CD4-positive, CD25-positive, alpha-beta regulatory T cell (primary cell): ENCODE results near the gene CHN2. TPM values are rescaled to one million over a fixed set of nuclear protein-coding genes. Genes with fewer than 3 reads are reported as not detected.

Experiments
- ATAC-seq, 2 donors: fragments of 150-1000 bp; cut with Tn5 transposase; one replicate each; pipeline ENCODE4 v1.10.0; 2021; ENCODE audit warnings: low read depth in 2 of 2, moderate number of reproducible peaks in 2 of 2, moderate library complexity in 1 of 2
- DNase-seq, 3 donors: peaks; one replicate each; pipeline versions ENCODE4 v3.0.0 to v3.0.0-alpha.2; 2012 to 2022; ENCODE audit warnings: mixed read lengths in 1 of 3
- H3K27ac ChIP-seq: one replicate; pipeline ENCODE4 v1.7.0; 2013; ENCODE audit warnings: mild to moderate bottlenecking, low read length; ENCODE audit not compliant: insufficient read depth, poor library complexity, severe bottlenecking
- H3K27me3 ChIP-seq: one replicate; pipeline ENCODE4 v1.7.0; 2013; ENCODE audit warnings: low read length; ENCODE audit not compliant: control insufficient read depth, insufficient read depth
- H3K36me3 ChIP-seq: one replicate; pipeline ENCODE4 v1.7.0; 2013; ENCODE audit warnings: mild to moderate bottlenecking, low read length, moderate library complexity; ENCODE audit not compliant: control insufficient read depth, insufficient read depth
- H3K4me1 ChIP-seq: 2 replicates; pipeline ENCODE4 v1.7.0; 2013; ENCODE audit warnings: mild to moderate bottlenecking, low read length; ENCODE audit not compliant: insufficient read depth, control insufficient read depth, poor library complexity, severe bottlenecking
- H3K4me3 ChIP-seq: one replicate; pipeline ENCODE4 v1.7.0; 2013; ENCODE audit warnings: low read depth, mild to moderate bottlenecking, low read length, moderate library complexity
- H3K9me3 ChIP-seq, 2 experiments: 1 replicate in 1 of 2; 2 replicates in 1 of 2; pipeline ENCODE4 v1.7.0; 2013; ENCODE audit warnings: low read length in 2 of 2, mild to moderate bottlenecking in 1 of 2, moderate library complexity in 1 of 2; ENCODE audit not compliant: control insufficient read depth in 2 of 2
- H3K27ac Mint-ChIP-seq, 3 donors: one replicate each; pipeline ENCODE4 v1.8.0; 2020 to 2022; ENCODE audit warnings: mild to moderate bottlenecking in 3 of 3, mixed read lengths in 3 of 3, moderate library complexity in 2 of 3
- H3K27me3 Mint-ChIP-seq: one replicate; pipeline ENCODE4 v1.8.0; 2022; ENCODE audit warnings: mild to moderate bottlenecking, mixed read lengths
- H3K36me3 Mint-ChIP-seq: one replicate; pipeline ENCODE4 v1.8.0; 2020; ENCODE audit warnings: mixed read lengths
- H3K4me1 Mint-ChIP-seq, 4 donors: one replicate each; pipeline ENCODE4 v1.8.0; 2020 to 2022; ENCODE audit warnings: mixed read lengths in 4 of 4, mild to moderate bottlenecking in 1 of 4
- H3K4me3 Mint-ChIP-seq, 4 donors: one replicate each; pipeline ENCODE4 v1.8.0; 2020 to 2022; ENCODE audit warnings: mild to moderate bottlenecking in 4 of 4, mixed read lengths in 4 of 4, moderate library complexity in 3 of 4
- H3K9me3 Mint-ChIP-seq, 7 donors: one replicate each; pipeline ENCODE4 v1.8.0; 2020 to 2022; ENCODE audit warnings: mixed read lengths in 7 of 7, mild to moderate bottlenecking in 3 of 7, moderate library complexity in 2 of 7
- polyA plus RNA-seq, 4 donors: library from polyadenylated mRNA; unstranded; fragments of 300-500 nt; fragmentation: Illumina TruSeq; gene quantifications; one replicate each; pipeline ENCODE4 v1.2.3, GENCODE V29; 2021
- total RNA-seq: library from RNA; stranded (reverse); gene quantifications from one replicate; pipeline ENCODE4 v1.2.3, GENCODE V29; 2022

CHN2 gene
- total and polyA plus RNA-seq, 5 donors from 2014 or later, result 0.55 to 1.7 TPM; not detected in 3

GRCh38 chr7:29154076-29154475 lies 40.5 kb upstream of the CHN2 start:
- ATAC-seq (no peak), DNase-seq (no peak)
- Mint-ChIP-seq H3K9me3 (peaks cover 0 to 3% (median 0%) of the 10 kb centered on the region in 7 donors), H3K27me3 (peaks cover 8% of the 10 kb centered on the region), H3K4me3 (no peak overlapping the region), H3K36me3 (no peaks in the 10 kb centered on the region), H3K27ac (no peak overlapping the region), H3K4me1 (peaks cover 0 to 5% (median 0%) of the 10 kb centered on the region in 4 donors)
- Histone ChIP-seq H3K4me1 (no peaks in the 10 kb centered on the region), H3K27me3 (no peaks in the 10 kb centered on the region), H3K27ac (no peak overlapping the region), H3K36me3 (no peaks in the 10 kb centered on the region), H3K9me3 (no peaks in the 10 kb centered on the region), H3K4me3 (no peak overlapping the region)

DNA sequence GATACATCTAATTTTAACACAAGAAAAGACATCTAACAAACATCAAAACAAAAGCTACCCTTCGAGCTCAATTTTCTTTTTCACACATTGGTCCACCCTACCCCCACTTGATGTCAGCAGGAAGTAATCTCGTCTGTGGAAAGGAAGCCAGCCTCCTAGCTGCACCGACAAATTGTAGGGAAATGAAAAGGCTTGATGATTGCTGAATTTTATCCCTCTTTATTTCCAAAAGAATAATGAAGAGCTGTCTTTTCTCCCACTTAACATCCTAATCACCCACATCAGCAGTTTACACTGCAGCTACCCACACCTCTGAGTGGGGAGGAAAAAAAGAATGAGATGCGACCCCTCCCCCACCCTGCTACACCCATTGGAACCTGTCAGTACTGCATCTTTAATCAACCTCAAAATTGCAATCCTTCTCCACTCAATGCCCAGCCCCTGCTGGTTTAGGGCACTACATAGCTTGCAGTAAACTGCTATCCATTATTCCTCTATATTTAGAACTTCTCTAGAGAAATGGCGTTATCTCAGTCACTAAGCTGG lies 37.6 kb upstream of the CHN2 start:
- peaks cover 10% of the 10 kb centered on the region for H3K27me3 Mint-ChIP-seq
- H3K9me3 ChIP-seq, result no peaks in the 10 kb centered on the region
- peak in 1 of 3 donors; percentile 17 for DNase-seq
- ATAC-seq, result no peak
- H3K27ac Mint-ChIP-seq, result no peak overlapping the region
- H3K4me1 ChIP-seq, result no peaks in the 10 kb centered on the region
- H3K4me3 ChIP-seq, result no peak overlapping the region
- no peak overlapping the region for H3K4me3 Mint-ChIP-seq
- H3K27me3 ChIP-seq, result no peaks in the 10 kb centered on the region
- no peaks in the 10 kb centered on the region for H3K36me3 Mint-ChIP-seq
- no peak overlapping the region for H3K27ac ChIP-seq
- no peaks in the 10 kb centered on the region for H3K36me3 ChIP-seq
- peaks cover 0 to 3% (median 0%) of the 10 kb centered on the region in 7 donors for H3K9me3 Mint-ChIP-seq
- peaks cover 0 to 5% (median 0%) of the 10 kb centered on the region in 4 donors for H3K4me1 Mint-ChIP-seq

DNA sequence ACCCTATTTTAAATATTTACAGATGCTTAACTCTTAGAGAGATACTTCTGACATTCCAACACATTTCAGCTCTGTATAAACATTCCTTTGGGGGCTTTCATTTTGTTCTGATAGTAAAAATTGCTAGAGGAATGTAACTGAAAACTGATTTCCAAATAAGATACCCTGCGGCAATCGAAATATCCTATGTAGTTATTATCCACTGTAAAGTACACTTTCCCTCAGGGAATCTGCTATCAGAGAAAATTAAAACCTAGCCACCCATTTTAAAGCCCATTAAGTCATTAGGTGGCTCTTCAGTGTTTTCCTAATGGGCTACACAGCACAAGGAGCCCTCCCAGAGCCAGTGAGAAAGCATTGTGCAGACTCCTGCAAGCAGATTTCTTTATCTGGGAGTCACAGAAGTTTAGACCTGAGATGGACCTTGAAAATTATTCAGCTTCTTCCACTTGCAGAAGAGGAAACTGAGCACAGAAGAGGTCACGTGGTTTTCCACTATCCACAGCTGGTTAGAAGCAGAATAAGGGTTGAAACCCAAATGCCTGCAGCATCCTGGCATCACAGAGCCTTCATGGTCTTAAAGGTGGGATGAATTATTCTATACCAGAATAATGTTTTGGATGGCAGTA lies 35.7 kb upstream of the CHN2 start:
- H3K27me3 ChIP-seq, result no peaks in the 10 kb centered on the region
- ATAC-seq, result no peak
- no peak overlapping the region for H3K4me3 ChIP-seq
- no peak for DNase-seq
- no peak overlapping the region for H3K27ac ChIP-seq
- Mint-ChIP-seq H3K4me3 (no peak overlapping the region), H3K9me3 (peaks cover 0 to 3% (median 2%) of the 10 kb centered on the region in 7 donors), H3K36me3 (no peaks in the 10 kb centered on the region), H3K4me1 (peaks cover 0 to 5% (median 0%) of the 10 kb centered on the region in 4 donors), H3K27me3 (peaks cover 10% of the 10 kb centered on the region), H3K27ac (no peak overlapping the region)
- no peaks in the 10 kb centered on the region for H3K4me1 ChIP-seq
- no peaks in the 10 kb centered on the region for H3K9me3 ChIP-seq
- H3K36me3 ChIP-seq, result no peaks in the 10 kb centered on the region

DNA sequence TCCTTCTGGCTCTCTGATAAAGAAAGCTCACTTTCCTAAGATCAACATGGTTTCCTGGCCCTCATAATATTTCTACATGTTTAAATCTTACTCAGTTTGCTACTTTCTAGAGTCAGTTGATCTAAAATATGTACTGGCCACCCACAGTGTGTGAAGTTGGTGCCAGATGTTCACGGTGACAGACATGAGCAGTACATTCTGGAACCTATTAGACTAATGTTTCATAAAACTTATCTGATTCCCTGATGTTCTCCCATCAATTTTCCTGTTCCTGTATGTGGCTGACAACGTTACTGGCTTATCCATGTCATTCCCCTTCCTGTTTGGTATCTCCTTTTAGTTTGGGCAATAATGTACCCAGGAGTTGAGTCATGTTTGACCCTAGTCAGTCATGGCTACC lies 34.5 kb upstream of the CHN2 start:
- H3K9me3 ChIP-seq, result no peaks in the 10 kb centered on the region
- Mint-ChIP-seq H3K4me3 (no peak overlapping the region), H3K4me1 (peaks cover 0 to 5% (median 0%) of the 10 kb centered on the region in 4 donors), H3K27me3 (peaks cover 10% of the 10 kb centered on the region), H3K36me3 (no peaks in the 10 kb centered on the region), H3K27ac (no peak overlapping the region), H3K9me3 (peaks cover 0 to 3% (median 2%) of the 10 kb centered on the region in 7 donors)
- no peaks in the 10 kb centered on the region for H3K27me3 ChIP-seq
- no peak for ATAC-seq
- H3K36me3 ChIP-seq, result no peaks in the 10 kb centered on the region
- no peak overlapping the region for H3K27ac ChIP-seq
- H3K4me1 ChIP-seq, result no peaks in the 10 kb centered on the region
- no peak for DNase-seq
- no peak overlapping the region for H3K4me3 ChIP-seq

DNA sequence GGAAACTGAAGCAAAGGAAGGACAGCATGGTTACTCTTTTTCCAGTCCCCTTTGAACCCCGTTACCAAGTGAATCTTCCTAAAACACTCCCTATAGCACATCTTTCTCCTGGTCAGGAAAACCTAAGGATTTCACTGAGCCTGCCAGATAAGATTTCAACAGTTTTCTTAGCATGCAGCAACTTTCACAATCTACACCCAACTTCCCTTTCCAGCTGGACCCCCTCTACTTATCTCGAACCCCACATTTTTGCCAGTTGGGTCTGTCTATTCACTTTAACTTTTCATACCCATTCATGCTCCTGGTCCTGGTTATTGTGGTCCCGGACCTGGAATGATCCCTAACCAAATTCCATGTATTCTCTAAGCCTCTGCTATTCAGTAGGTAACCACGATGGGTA lies 33.3 kb upstream of the CHN2 start:
- no peaks in the 10 kb centered on the region for H3K9me3 ChIP-seq
- H3K4me1 ChIP-seq, result no peaks in the 10 kb centered on the region
- DNase-seq (no peak), ATAC-seq (no peak)
- Mint-ChIP-seq H3K27me3 (peaks cover 10% of the 10 kb centered on the region), H3K4me3 (no peak overlapping the region), H3K4me1 (peaks cover 0 to 5% (median 0%) of the 10 kb centered on the region in 4 donors), H3K27ac (no peak overlapping the region), H3K36me3 (no peaks in the 10 kb centered on the region), H3K9me3 (peaks cover 0 to 4% (median 2%) of the 10 kb centered on the region in 7 donors)
- no peaks in the 10 kb centered on the region for H3K27me3 ChIP-seq
- no peaks in the 10 kb centered on the region for H3K36me3 ChIP-seq
- H3K4me3 ChIP-seq, result no peak overlapping the region
- no peak overlapping the region for H3K27ac ChIP-seq

DNA sequence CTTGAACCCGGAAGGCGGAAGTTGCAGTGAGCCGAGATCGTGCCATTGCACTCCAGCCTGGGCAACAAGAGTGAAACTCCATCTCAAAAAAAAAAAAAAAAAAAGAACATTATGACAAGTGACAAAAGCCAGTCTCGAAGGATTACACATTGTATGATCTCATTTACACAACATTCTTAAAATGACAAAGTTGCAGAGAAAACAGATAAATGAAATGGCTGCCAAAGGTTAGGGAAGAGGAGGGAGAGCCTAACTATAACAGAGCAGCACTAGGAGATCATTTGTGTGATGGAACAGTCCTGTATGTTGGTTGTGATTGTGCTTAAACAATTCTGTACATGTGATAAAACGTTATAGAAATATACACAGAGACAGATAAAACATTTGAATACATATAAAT lies 32.0 kb upstream of the CHN2 start:
- Histone ChIP-seq H3K27me3 (no peaks in the 10 kb centered on the region), H3K36me3 (no peaks in the 10 kb centered on the region), H3K9me3 (no peaks in the 10 kb centered on the region), H3K4me3 (no peak overlapping the region), H3K4me1 (no peaks in the 10 kb centered on the region), H3K27ac (no peak overlapping the region)
- Mint-ChIP-seq H3K27ac (no peak overlapping the region), H3K9me3 (peaks cover 0 to 7% (median 2%) of the 10 kb centered on the region in 7 donors), H3K4me3 (no peak overlapping the region), H3K27me3 (peaks cover 10% of the 10 kb centered on the region), H3K4me1 (no peaks in the 10 kb centered on the region), H3K36me3 (no peaks in the 10 kb centered on the region)
- DNase-seq (no peak), ATAC-seq (no peak)

- Mint-ChIP-seq H3K4me1 (no peaks in the 10 kb centered on the region), H3K4me3 (no peak overlapping the region), H3K9me3 (peaks cover 0 to 7% (median 2%) of the 10 kb centered on the region in 7 donors), H3K27me3 (peaks cover 6% of the 10 kb centered on the region), H3K27ac (no peak overlapping the region), H3K36me3 (no peaks in the 10 kb centered on the region)
- no peaks in the 10 kb centered on the region for H3K36me3 ChIP-seq
- ATAC-seq (no peak), DNase-seq (no peak)
- no peaks in the 10 kb centered on the region for H3K4me1 ChIP-seq
- H3K9me3 ChIP-seq, result no peaks in the 10 kb centered on the region
- H3K4me3 ChIP-seq, result no peak overlapping the region
- H3K27ac ChIP-seq, result no peak overlapping the region
- no peaks in the 10 kb centered on the region for H3K27me3 ChIP-seq
Measured at GRCh38 chr7:29163854-29164253, 30.7 kb upstream of the CHN2 start.

- Histone ChIP-seq H3K27ac (no peak overlapping the region), H3K4me3 (no peak overlapping the region), H3K4me1 (no peaks in the 10 kb centered on the region), H3K9me3 (no peaks in the 10 kb centered on the region), H3K27me3 (no peaks in the 10 kb centered on the region), H3K36me3 (no peaks in the 10 kb centered on the region)
- no peaks in the 10 kb centered on the region for H3K36me3 Mint-ChIP-seq
- no peaks in the 10 kb centered on the region for H3K27me3 Mint-ChIP-seq
- no peak overlapping the region for H3K27ac Mint-ChIP-seq
- H3K4me3 Mint-ChIP-seq, result no peak overlapping the region
- DNase-seq (no peak), ATAC-seq (no peak)
- H3K4me1 Mint-ChIP-seq, result no peaks in the 10 kb centered on the region
- H3K9me3 Mint-ChIP-seq, result peaks cover 0 to 6% (median 4%) of the 10 kb centered on the region in 7 donors
Measured at GRCh38 chr7:29167721-29168120, 26.9 kb upstream of the CHN2 start.
